Bone marrow (tissue), 2 donors: Measurements from ENCODE around the gene TP53AIP1.

ENCODE experiments used
- DNase-seq, 2 donors: peaks; one replicate each; lab custom pipeline; 2025; lab: John Stamatoyannopoulos, UW

The TP53AIP1 gene

GRCh38 chr11:128906185-128907050 is 36.3 kb downstream of the TP53AIP1 start:
- no peak for DNase-seq

GRCh38 chr11:128905345-128906184 is 37.1 kb downstream of the TP53AIP1 start:
- peak in 1 of 2 donors; percentile 40 for DNase-seq

GRCh38 chr11:128904656-128905344 is 37.9 kb downstream of the TP53AIP1 start:
- no peak for DNase-seq

GRCh38 chr11:128904303-128904655 is 38.4 kb downstream of the TP53AIP1 start:
- DNase-seq = no peak

- peak in 1 of 2 donors; percentile 36 for DNase-seq
These were observed 39.2 kb downstream of the TP53AIP1 start for GRCh38 chr11:128903248-128904061.

- DNase-seq = no peak
These were observed 40.1 kb downstream of the TP53AIP1 start for GRCh38 chr11:128902515-128903066.

GRCh38 chr11:128901653-128902514 is 40.8 kb downstream of the TP53AIP1 start:
- no peak for DNase-seq

GRCh38 chr11:128900468-128900867 is 42.2 kb downstream of the TP53AIP1 start:
- no peak for DNase-seq

- DNase-seq = no peak
These were observed 43.9 kb downstream of the TP53AIP1 start for GRCh38 chr11:128898580-128899344.

- no peak for DNase-seq
These were observed 44.8 kb downstream of the TP53AIP1 start for GRCh38 chr11:128897826-128898225.

- DNase-seq = no peak
These were observed 46.3 kb downstream of the TP53AIP1 start for GRCh38 chr11:128896356-128896755.

GRCh38 chr11:128895526-128895925 is 47.1 kb downstream of the TP53AIP1 start:
- DNase-seq = no peak

- DNase-seq = no peak
These were observed 48.0 kb downstream of the TP53AIP1 start for GRCh38 chr11:128894685-128895084.

GRCh38 chr11:128894286-128894681 is 48.4 kb downstream of the TP53AIP1 start:
- DNase-seq = no peak

- DNase-seq = no peak
These were observed 48.9 kb downstream of the TP53AIP1 start for GRCh38 chr11:128893578-128894285.

- DNase-seq = no peak
These were observed 49.7 kb downstream of the TP53AIP1 start for GRCh38 chr11:128892866-128893565.

GRCh38 chr11:128891913-128892398 is 50.7 kb downstream of the TP53AIP1 start:
- no peak for DNase-seq
